Neural progenitor cell (in vitro differentiated cells): ENCODE results near the gene TTC4. TPM values are rescaled to one million over a fixed set of nuclear protein-coding genes. Genes with fewer than 3 reads are reported as not detected.

Source experiments
- DNase-seq: peaks from one replicate; pipeline ENCODE4 v3.0.0-alpha.2; 2016; ENCODE audit warnings: low spot score
- H2AFZ ChIP-seq: fragments of 200-600 bp; sonication (generic); replicated peaks from 2 replicates; pipeline ENCODE4 v1.6.1; 2016; ENCODE audit warnings: antibody characterized with exemption
- H3F3A ChIP-seq: fragments of 200-600 bp; sonication (generic); 2 replicates; pipeline ENCODE4 v1.6.1; 2016; ENCODE audit warnings: antibody characterized with exemption, low read depth
- H3K27ac ChIP-seq: fragments of 200-600 bp; sonication (generic); 2 replicates; pipeline ENCODE4 v1.5.1; 2016; ENCODE audit warnings: mild to moderate bottlenecking
- H3K27me3 ChIP-seq: fragments of 200-600 bp; sonication (generic); 2 replicates; pipeline ENCODE4 v1.6.1; 2016; ENCODE audit warnings: mild to moderate bottlenecking, moderate library complexity
- H3K36me3 ChIP-seq: fragments of 200-600 bp; sonication (generic); 2 replicates; pipeline ENCODE4 v1.5.1; 2016
- H3K4me1 ChIP-seq: fragments of 200-600 bp; sonication (generic); 2 replicates; pipeline ENCODE4 v1.6.1; 2016; ENCODE audit warnings: mixed run types
- H3K4me2 ChIP-seq: fragments of 200-600 bp; sonication (generic); 2 replicates; pipeline ENCODE4 v1.6.1; 2016
- H3K4me3 ChIP-seq: fragments of 200-600 bp; sonication (generic); 2 replicates; pipeline ENCODE4 v1.5.1; 2016
- H3K79me2 ChIP-seq: fragments of 200-600 bp; sonication (generic); 2 replicates; pipeline ENCODE4 v1.6.1; 2016; ENCODE audit warnings: low read depth
- H3K9ac ChIP-seq: fragments of 200-600 bp; sonication (generic); 2 replicates; pipeline ENCODE4 v1.6.1; 2016
- H3K9me3 ChIP-seq: fragments of 200-600 bp; sonication (generic); 2 replicates; pipeline ENCODE4 v1.5.1; 2016; ENCODE audit warnings: low read depth
- H4K20me1 ChIP-seq: fragments of 200-600 bp; sonication (generic); 2 replicates; pipeline ENCODE4 v1.6.1; 2016; ENCODE audit warnings: low read depth
- H3K27ac Mint-ChIP-seq: 3 replicates; pipeline ENCODE4 v1.8.0; 2021; ENCODE audit warnings: mixed read lengths
- H3K27me3 Mint-ChIP-seq: 2 replicates; pipeline ENCODE4 v1.8.0; 2022; ENCODE audit warnings: low read depth, mild to moderate bottlenecking, inconsistent platforms, moderate library complexity, mixed read lengths; ENCODE audit not compliant: insufficient read depth
- H3K36me3 Mint-ChIP-seq: 3 replicates; pipeline ENCODE4 v1.8.0; 2021; ENCODE audit warnings: mixed read lengths
- H3K4me1 Mint-ChIP-seq: 3 replicates; pipeline ENCODE4 v1.8.0; 2021; ENCODE audit warnings: mixed read lengths
- H3K4me3 Mint-ChIP-seq: 3 replicates; pipeline ENCODE4 v1.8.0; 2021; ENCODE audit warnings: mild to moderate bottlenecking, moderate library complexity, mixed read lengths
- H3K9me3 Mint-ChIP-seq: 3 replicates; pipeline ENCODE4 v1.8.0; 2020; ENCODE audit warnings: mixed read lengths
- CTCF ChIP-seq: fragments of 200-600 bp; sonication (generic); IDR thresholded peaks from 2 replicates; pipeline ENCODE4 v1.5.1; 2017; ENCODE audit warnings: antibody characterized with exemption, mild to moderate bottlenecking
- EZH2 ChIP-seq: fragments of 200-600 bp; sonication (generic); IDR thresholded peaks from 2 replicates; pipeline ENCODE4 v1.6.1; 2017; ENCODE audit warnings: antibody characterized with exemption, mild to moderate bottlenecking, moderate library complexity
- EZH2phosphoT487 ChIP-seq: fragments of 200-600 bp; sonication (generic); IDR thresholded peaks from 2 replicates; pipeline ENCODE4 v1.6.1; 2017; ENCODE audit warnings: antibody characterized with exemption
- total RNA-seq: library from RNA; depleted of rRNA; stranded (reverse); fragments of >200 nt; gene quantifications from 2 replicates; pipeline ENCODE4 v1.2.3, GENCODE V29; 2015; ENCODE audit warnings: low replicate concordance

TTC4 gene
- total RNA-seq, 1 donor from 2014 or later: 37.5 TPM

- Histone ChIP-seq H3K79me2 (no peaks in the 10 kb centered on the region), H3K4me3 (no peak overlapping the region), H3K27ac (no peak overlapping the region), H4K20me1 (no peaks in the 10 kb centered on the region), H2AFZ (no peak overlapping the region), H3K4me1 (no peaks in the 10 kb centered on the region), H3K36me3 (no peaks in the 10 kb centered on the region), H3K27me3 (peaks cover 44% of the 10 kb centered on the region), H3K9ac (no peak overlapping the region), H3K4me2 (no peak overlapping the region), H3K9me3 (no peaks in the 10 kb centered on the region), H3F3A (no peaks in the 10 kb centered on the region)
- Mint-ChIP-seq H3K9me3 (no peaks in the 10 kb centered on the region), H3K4me1 (peaks cover 9% of the 10 kb centered on the region), H3K27me3 (peaks cover 19% of the 10 kb centered on the region), H3K4me3 (peak overlapping the region; percentile 10), H3K27ac (no peak overlapping the region), H3K36me3 (no peaks in the 10 kb centered on the region)
- no peak for DNase-seq
- TF ChIP-seq EZH2phosphoT487: no peak
- no peak for TF ChIP-seq CTCF
- TF ChIP-seq EZH2: no peak
Measured at GRCh38 chr1:54710434-54710833, 5.2 kb upstream of the TTC4 start.

GRCh38 chr1:54710841-54711240 lies 4.8 kb upstream of the TTC4 start:
- Mint-ChIP-seq H3K9me3 (no peaks in the 10 kb centered on the region), H3K27ac (no peak overlapping the region), H3K4me1 (peaks cover 10% of the 10 kb centered on the region), H3K4me3 (no peak overlapping the region), H3K36me3 (no peaks in the 10 kb centered on the region), H3K27me3 (peaks cover 18% of the 10 kb centered on the region)
- Histone ChIP-seq H3K79me2 (peaks cover 2% of the 10 kb centered on the region), H3K27me3 (peaks cover 44% of the 10 kb centered on the region), H2AFZ (no peak overlapping the region), H4K20me1 (no peaks in the 10 kb centered on the region), H3K36me3 (no peaks in the 10 kb centered on the region), H3K4me1 (no peaks in the 10 kb centered on the region), H3K4me2 (no peak overlapping the region), H3F3A (no peaks in the 10 kb centered on the region), H3K9ac (no peak overlapping the region), H3K27ac (no peak overlapping the region), H3K9me3 (no peaks in the 10 kb centered on the region), H3K4me3 (no peak overlapping the region)
- no peak for DNase-seq
- no peak for TF ChIP-seq CTCF
- no peak for TF ChIP-seq EZH2
- no peak for TF ChIP-seq EZH2phosphoT487

GRCh38 chr1:54711536-54711935 lies 4.1 kb upstream of the TTC4 start:
- no peak overlapping the region for H3K27ac Mint-ChIP-seq
- H3K9me3 ChIP-seq: no peaks in the 10 kb centered on the region
- no peak overlapping the region for H3K4me3 ChIP-seq
- H3K36me3 ChIP-seq: no peaks in the 10 kb centered on the region
- H3K4me2 ChIP-seq: no peak overlapping the region
- DNase-seq: no peak
- no peak overlapping the region for H3K27ac ChIP-seq
- H3K36me3 Mint-ChIP-seq: no peaks in the 10 kb centered on the region
- peaks cover 44% of the 10 kb centered on the region for H3K27me3 ChIP-seq
- H3K4me3 Mint-ChIP-seq: no peak overlapping the region
- H4K20me1 ChIP-seq: no peaks in the 10 kb centered on the region
- H3K4me1 Mint-ChIP-seq: peaks cover 15% of the 10 kb centered on the region
- H3K9me3 Mint-ChIP-seq: no peaks in the 10 kb centered on the region
- peaks cover 3% of the 10 kb centered on the region for H3K4me1 ChIP-seq
- H3K9ac ChIP-seq: no peak overlapping the region
- no peaks in the 10 kb centered on the region for H3F3A ChIP-seq
- TF ChIP-seq EZH2 (no peak), CTCF (no peak), EZH2phosphoT487 (no peak)
- no peak overlapping the region for H2AFZ ChIP-seq
- H3K79me2 ChIP-seq: peaks cover 9% of the 10 kb centered on the region
- peaks cover 15% of the 10 kb centered on the region for H3K27me3 Mint-ChIP-seq
